ENCODE measurements around the gene RALB. TPM values are rescaled to one million over a fixed set of nuclear protein-coding genes. Genes with fewer than 3 reads are reported as not detected.
A peak's percentile ranks its signal among the peaks of the same experiment; 100 is the strongest.

The RALB gene, protein sequence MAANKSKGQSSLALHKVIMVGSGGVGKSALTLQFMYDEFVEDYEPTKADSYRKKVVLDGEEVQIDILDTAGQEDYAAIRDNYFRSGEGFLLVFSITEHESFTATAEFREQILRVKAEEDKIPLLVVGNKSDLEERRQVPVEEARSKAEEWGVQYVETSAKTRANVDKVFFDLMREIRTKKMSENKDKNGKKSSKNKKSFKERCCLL
- 100 to 1,000 TPM in 1 of 2 donors, 10 to 100 TPM in 1; 92.6 to 132 TPM for total RNA-seq

DNA sequence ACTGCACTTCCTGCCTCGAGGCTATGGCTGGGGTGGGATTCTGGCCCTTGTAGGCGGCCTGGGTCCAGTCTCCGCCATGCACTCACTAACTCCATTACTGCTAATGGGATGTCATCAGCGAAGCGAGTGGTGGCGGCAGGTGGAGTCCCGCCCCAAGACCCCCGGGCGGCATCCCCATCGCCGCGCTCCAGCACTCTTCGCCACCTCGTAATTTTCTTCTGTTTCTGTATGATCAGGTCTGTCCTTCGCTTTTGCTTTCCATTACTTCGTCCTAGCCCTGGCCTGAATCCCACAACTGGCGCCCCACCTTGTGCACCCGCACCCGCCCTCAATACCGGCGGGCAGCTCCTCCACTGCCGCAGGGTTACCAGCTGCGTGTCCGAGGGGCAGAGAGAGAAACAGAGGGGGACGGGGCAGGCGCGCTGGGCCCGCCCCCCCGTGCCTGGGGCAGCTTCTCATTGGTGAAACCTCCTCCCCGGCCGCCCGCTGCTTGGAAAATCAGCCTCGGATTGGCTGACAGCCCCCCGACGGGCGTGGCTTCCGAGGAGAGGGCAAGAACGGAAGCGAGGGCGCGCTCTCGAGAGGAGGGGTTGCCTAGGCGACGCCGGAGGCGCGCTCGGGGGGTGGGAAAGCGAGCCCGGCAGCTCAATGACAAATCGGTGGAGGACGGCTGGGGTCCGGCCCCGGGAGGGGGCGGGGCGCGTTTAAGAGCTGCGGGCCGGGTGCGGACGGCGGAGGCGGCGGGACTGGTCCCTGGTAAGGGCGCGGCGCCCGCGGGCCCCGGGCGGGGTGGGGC lies at the start of gene RALB:
Gene RALB (plus strand): TSS at position 628 of the 796 bp plus-strand sequence. CDS start 25,813 bp downstream, outside the sequence.
- DNase-seq (ENCODE audit: low spot score) = peak; percentile 100
- WGBS = under 1% methylated on average over 51 of the region's 71 CpGs

DNA sequence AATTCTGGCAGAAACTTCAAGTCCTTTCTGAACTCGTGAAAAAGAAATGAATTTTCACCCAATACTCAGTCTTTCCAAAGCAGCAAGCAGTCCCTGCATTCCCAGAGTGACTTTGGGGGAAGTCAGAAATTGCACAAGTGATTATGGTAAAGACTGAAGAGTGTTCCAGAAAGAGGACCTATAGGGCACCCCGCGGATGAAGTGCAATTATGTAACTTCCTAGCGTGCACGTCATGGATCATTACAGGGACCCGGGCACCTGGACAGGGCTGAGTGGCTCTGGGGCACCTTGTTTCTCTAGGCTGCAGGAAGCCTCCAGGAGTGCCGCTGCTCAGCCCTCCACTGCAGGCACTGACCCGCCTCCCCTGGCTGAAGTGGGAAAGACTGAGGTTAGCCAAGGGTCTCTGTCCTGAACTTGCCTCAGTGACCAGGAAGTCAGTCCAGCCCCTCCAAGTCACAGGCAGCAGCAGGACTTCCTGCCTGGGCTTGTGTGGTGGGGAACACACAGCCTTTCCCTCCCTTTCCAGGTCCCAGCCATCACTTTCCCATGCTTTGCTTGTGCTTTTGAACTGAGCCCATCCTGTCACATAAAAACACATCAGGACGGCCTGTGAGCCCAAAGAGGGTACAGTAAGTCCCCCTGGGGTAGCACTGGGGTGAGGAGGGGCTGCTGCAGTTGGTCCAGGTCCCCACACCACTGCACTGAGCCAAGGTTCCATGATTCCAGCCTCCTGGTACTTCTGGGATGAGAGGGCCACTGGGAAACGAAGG lies 49.2 kb upstream of the RALB start:
- H3K36me3 ChIP-seq = no peaks in the 10 kb centered on the region
- no peak for DNase-seq (ENCODE audit: low spot score)
- no peaks in the 10 kb centered on the region for H3K4me1 ChIP-seq (replicated peaks)
- 46% methylated on average over 10 of the region's 10 CpGs for WGBS
- TF ChIP-seq POLR2A (IDR thresholded peaks at IDR 0.05) = no peak
- TF ChIP-seq POLR2AphosphoS5 (IDR thresholded peaks at IDR 0.05) = no peak
- TF ChIP-seq, protein P1, sequence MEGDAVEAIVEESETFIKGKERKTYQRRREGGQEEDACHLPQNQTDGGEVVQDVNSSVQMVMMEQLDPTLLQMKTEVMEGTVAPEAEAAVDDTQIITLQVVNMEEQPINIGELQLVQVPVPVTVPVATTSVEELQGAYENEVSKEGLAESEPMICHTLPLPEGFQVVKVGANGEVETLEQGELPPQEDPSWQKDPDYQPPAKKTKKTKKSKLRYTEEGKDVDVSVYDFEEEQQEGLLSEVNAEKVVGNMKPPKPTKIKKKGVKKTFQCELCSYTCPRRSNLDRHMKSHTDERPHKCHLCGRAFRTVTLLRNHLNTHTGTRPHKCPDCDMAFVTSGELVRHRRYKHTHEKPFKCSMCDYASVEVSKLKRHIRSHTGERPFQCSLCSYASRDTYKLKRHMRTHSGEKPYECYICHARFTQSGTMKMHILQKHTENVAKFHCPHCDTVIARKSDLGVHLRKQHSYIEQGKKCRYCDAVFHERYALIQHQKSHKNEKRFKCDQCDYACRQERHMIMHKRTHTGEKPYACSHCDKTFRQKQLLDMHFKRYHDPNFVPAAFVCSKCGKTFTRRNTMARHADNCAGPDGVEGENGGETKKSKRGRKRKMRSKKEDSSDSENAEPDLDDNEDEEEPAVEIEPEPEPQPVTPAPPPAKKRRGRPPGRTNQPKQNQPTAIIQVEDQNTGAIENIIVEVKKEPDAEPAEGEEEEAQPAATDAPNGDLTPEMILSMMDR (IDR thresholded peaks at IDR 0.05) = no peak
- intact Hi-C loops (cut with DNase I) = no loop called here
- H3K9me3 ChIP-seq = no peaks in the 10 kb centered on the region
- H3K27me3 ChIP-seq (replicated peaks; ENCODE audit: insufficient read depth) = no peaks in the 10 kb centered on the region
- H3K27ac ChIP-seq = no peak overlapping the region
- no peak overlapping the region for H3K4me3 ChIP-seq

More for the DNA sequence above, at the start of gene RALB:
- peaks cover 4% of the 10 kb centered on the region for H3K4me1 ChIP-seq (replicated peaks)
- H3K27me3 ChIP-seq (replicated peaks; ENCODE audit: insufficient read depth) = no peaks in the 10 kb centered on the region
- intact Hi-C loops (cut with DNase I) = loop anchor here (2.0 to 10.0 kb wide), 3 partner anchors 30 to 422 kb away; partner anchors contain the start of gene TMEM185B
- TF ChIP-seq, protein P1 (IDR thresholded peaks at IDR 0.05) = no peak
- peak; percentile 83 for TF ChIP-seq POLR2A (IDR thresholded peaks at IDR 0.05)
- TF ChIP-seq POLR2AphosphoS5 (IDR thresholded peaks at IDR 0.05) = no peak
- no peaks in the 10 kb centered on the region for H3K36me3 ChIP-seq
- peak within 1 kb of the TSS; percentile 87 to 94 for H3K27ac ChIP-seq
- no peaks in the 10 kb centered on the region for H3K9me3 ChIP-seq
- H3K4me3 ChIP-seq = peak within 1 kb of the TSS; percentile 88 to 95

DNA sequence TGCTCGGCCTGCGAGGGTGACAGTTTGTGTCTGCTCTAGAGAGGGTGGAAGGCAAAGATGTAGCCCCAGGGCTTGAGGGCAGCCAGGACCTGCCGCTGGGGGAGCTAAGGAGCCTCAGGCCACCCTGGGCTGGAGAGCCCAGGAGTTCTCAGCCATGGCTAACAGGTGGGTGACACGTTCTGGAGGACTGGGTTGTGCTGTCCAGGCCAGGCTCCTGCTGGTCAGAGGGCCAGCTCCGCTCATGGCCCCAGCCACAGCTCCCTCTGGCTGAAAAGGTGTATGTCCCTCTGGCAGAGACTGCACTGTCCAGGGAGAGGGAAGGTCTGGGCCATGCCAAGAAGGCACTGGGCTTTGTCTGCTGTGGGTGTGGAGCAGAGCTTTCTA lies 48.6 kb upstream of the RALB start:
- H3K9me3 ChIP-seq = no peaks in the 10 kb centered on the region
- TF ChIP-seq POLR2AphosphoS5 (IDR thresholded peaks at IDR 0.05) (no peak), POLR2A (IDR thresholded peaks at IDR 0.05) (no peak)
- TF ChIP-seq, protein P1 (IDR thresholded peaks at IDR 0.05) = no peak
- no peak overlapping the region for H3K4me3 ChIP-seq
- no peaks in the 10 kb centered on the region for H3K27me3 ChIP-seq (replicated peaks; ENCODE audit: insufficient read depth)
- H3K36me3 ChIP-seq = no peaks in the 10 kb centered on the region
- H3K27ac ChIP-seq = no peak overlapping the region
- intact Hi-C loops (cut with DNase I) = no loop called here
- DNase-seq (ENCODE audit: low spot score) = no peak
- WGBS = 76% methylated on average over 5 of the region's 5 CpGs
- no peaks in the 10 kb centered on the region for H3K4me1 ChIP-seq (replicated peaks)

DNA sequence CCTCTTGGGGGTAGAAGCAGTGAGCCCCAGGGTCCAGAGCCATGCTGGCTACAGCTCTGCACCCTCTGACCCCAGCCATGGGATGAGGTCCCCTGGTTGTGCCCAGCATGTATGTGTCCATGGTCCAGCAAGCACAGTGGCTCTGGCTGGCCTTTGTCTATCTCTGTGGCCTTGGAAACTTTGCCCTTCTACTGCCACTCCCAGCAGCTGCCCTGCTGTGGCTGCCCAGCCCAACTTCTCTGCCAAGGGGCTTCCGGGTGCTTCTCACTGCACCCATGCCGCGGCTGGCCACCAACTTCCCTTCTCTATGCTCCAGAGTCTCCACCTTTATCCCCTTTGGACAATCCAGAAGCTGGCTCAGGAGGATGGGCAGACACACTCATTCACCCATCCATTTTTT lies 48.2 kb upstream of the RALB start:
- TF ChIP-seq, protein P1 (IDR thresholded peaks at IDR 0.05) = no peak
- TF ChIP-seq POLR2AphosphoS5 (IDR thresholded peaks at IDR 0.05) (no peak), POLR2A (IDR thresholded peaks at IDR 0.05) (no peak)
- DNase-seq (ENCODE audit: low spot score) = no peak
- no peaks in the 10 kb centered on the region for H3K27me3 ChIP-seq (replicated peaks; ENCODE audit: insufficient read depth)
- no peaks in the 10 kb centered on the region for H3K4me1 ChIP-seq (replicated peaks)
- H3K4me3 ChIP-seq = no peak overlapping the region
- WGBS = 67% methylated on average over 3 of the region's 3 CpGs
- no peak overlapping the region for H3K27ac ChIP-seq
- no peaks in the 10 kb centered on the region for H3K36me3 ChIP-seq
- H3K9me3 ChIP-seq = no peaks in the 10 kb centered on the region
- intact Hi-C loops (cut with DNase I) = no loop called here

All from prostate gland (tissue), 2 donors.